Measurements from ENCODE around the gene ZPLD1.

ZPLD1 gene

GRCh38 chr3:102470066-102470465, 35.3 kb downstream of the ZPLD1 start:
- DNase-seq, result no peak

GRCh38 chr3:102471001-102471400, 36.2 kb downstream of the ZPLD1 start:
- DNase-seq, result no peak

GRCh38 chr3:102471491-102471890, 36.7 kb downstream of the ZPLD1 start:
- DNase-seq, result no peak

- no peak for DNase-seq
These were observed 38.8 kb downstream of the ZPLD1 start for GRCh38 chr3:102473648-102474047.

- DNase-seq, result no peak
These were observed 39.4 kb downstream of the ZPLD1 start for GRCh38 chr3:102474207-102474606.

- no peak for DNase-seq
These were observed 41.4 kb downstream of the ZPLD1 start for GRCh38 chr3:102476198-102476597.

GRCh38 chr3:102478160-102478559, 43.3 kb downstream of the ZPLD1 start:
- DNase-seq, result no peak

- no peak for DNase-seq
These were observed 45.3 kb downstream of the ZPLD1 start for GRCh38 chr3:102480139-102480538.

- no peak for DNase-seq
These were observed 46.2 kb downstream of the ZPLD1 start for GRCh38 chr3:102481050-102481449.

GRCh38 chr3:102483556-102483955, 48.7 kb downstream of the ZPLD1 start:
- DNase-seq, result no peak

- no peak for DNase-seq
These were observed 49.5 kb downstream of the ZPLD1 start for GRCh38 chr3:102484363-102484762.

- no peak for DNase-seq
These were observed 50.9 kb downstream of the ZPLD1 start for GRCh38 chr3:102485701-102486100.

GRCh38 chr3:102488331-102488730, 53.5 kb downstream of the ZPLD1 start:
- DNase-seq, result no peak

GRCh38 chr3:102492300-102492699, 57.5 kb downstream of the ZPLD1 start:
- no peak for DNase-seq

GRCh38 chr3:102497571-102497970, 62.8 kb downstream of the ZPLD1 start:
- no peak for DNase-seq

- no peak for DNase-seq
These were observed 70.7 kb downstream of the ZPLD1 start for GRCh38 chr3:102505542-102505941.

- no peak for DNase-seq
These were observed 75.8 kb downstream of the ZPLD1 start for GRCh38 chr3:102510663-102511062.

GRCh38 chr3:102511168-102511567, 76.4 kb downstream of the ZPLD1 start:
- DNase-seq, result no peak

- no peak for DNase-seq
These were observed 76.8 kb downstream of the ZPLD1 start for GRCh38 chr3:102511639-102512038.

GRCh38 chr3:102512734-102513504, 78.1 kb downstream of the ZPLD1 start:
- DNase-seq, result peak; percentile 8

GRCh38 chr3:102514241-102514640, 79.4 kb downstream of the ZPLD1 start:
- DNase-seq, result peak; percentile 88

- DNase-seq, result no peak
These were observed 86.4 kb downstream of the ZPLD1 start for GRCh38 chr3:102521246-102521645.

- DNase-seq, result no peak
These were observed 90.8 kb downstream of the ZPLD1 start for GRCh38 chr3:102525624-102526023.

GRCh38 chr3:102526865-102527264, 92.0 kb downstream of the ZPLD1 start:
- no peak for DNase-seq

- DNase-seq, result no peak
These were observed 93.9 kb downstream of the ZPLD1 start for GRCh38 chr3:102528727-102529126.
